HCT116 (cell line): ENCODE measurements around the gene PDK2.

Experiments used
- CEBPB ChIP-seq: IDR thresholded peaks from 2 replicates; pipeline ENCODE4 v1.6.1; 2012; ENCODE audit warnings: low read depth
- CTCF ChIP-seq, 3 experiments: fragments of 200-600 bp in 1 of 3; sonication (generic) in 1 of 3; IDR thresholded peaks in 2 of 3; conservative IDR thresholded peaks in 1 of 3; 2 replicates each; pipeline ENCODE4 v1.5.1; 2012 to 2017; ENCODE audit warnings: low read depth in 2 of 3, low read length in 2 of 3, antibody characterized with exemption in 1 of 3, borderline replicate concordance in 1 of 3, control low read depth in 1 of 3, mild to moderate bottlenecking in 1 of 3, mixed read lengths in 1 of 3, mixed run types in 1 of 3, moderate library complexity in 1 of 3; ENCODE audit not compliant: insufficient read depth in 1 of 3
- ELF1 ChIP-seq: IDR thresholded peaks from 2 replicates; pipeline ENCODE4 v1.6.1; 2012; ENCODE audit warnings: low read depth, borderline replicate concordance
- FOSL1 ChIP-seq: IDR thresholded peaks from 2 replicates; pipeline ENCODE4 v1.6.1; 2012; ENCODE audit warnings: low read depth
- POLR2A ChIP-seq: IDR thresholded peaks from 2 replicates; pipeline ENCODE4 v1.7.0; 2011; ENCODE audit warnings: borderline replicate concordance; ENCODE audit not compliant: insufficient read depth, insufficient read length; ENCODE audit errors: extremely low read depth
- RAD21 ChIP-seq: IDR thresholded peaks from 2 replicates; pipeline ENCODE4 v1.6.1; 2012; ENCODE audit warnings: low read depth, mild to moderate bottlenecking
- REST ChIP-seq: IDR thresholded peaks from 2 replicates; pipeline ENCODE4 v1.6.1; 2012; ENCODE audit warnings: low read depth
- SP1 ChIP-seq: IDR thresholded peaks from 2 replicates; pipeline ENCODE4 v1.6.1; 2012; ENCODE audit warnings: low read depth
- ZNF274 ChIP-seq: fragments of 200-500 bp; sonication (Bioruptor generic); IDR thresholded peaks from 2 replicates; pipeline ENCODE4 v1.6.1; 2014; ENCODE audit warnings: mild to moderate bottlenecking, low read depth, low read length, inconsistent platforms

- TF ChIP-seq CEBPB = no peak
- no peak for TF ChIP-seq CTCF (IDR thresholded peaks at IDR 0.05 in 2 of 3, conservative IDR thresholded peaks at IDR 0.05 in 1 of 3; ENCODE audit: borderline replicate concordance in 1 of 3, insufficient read depth in 1 of 3, low read depth in 2 of 3, low read length in 2 of 3)
- no peak for TF ChIP-seq ELF1
- no peak for TF ChIP-seq RAD21
- TF ChIP-seq POLR2A = no peak
- no peak for TF ChIP-seq REST
- TF ChIP-seq SP1 = no peak
- TF ChIP-seq ZNF274 = no peak
- TF ChIP-seq FOSL1 = no peak
These were observed 3.4 kb downstream of the PDK2 start for GRCh38 chr17:50098583-50098982.
